C4-2B (cell line): Measurements from ENCODE around the gene MTMR8.

ENCODE experiments used
- CTCF ChIP-seq: fragments of 450-650 bp; conservative IDR thresholded peaks from 2 replicates; pipeline ENCODE4 v1.5.1; 2017; ENCODE audit warnings: mild to moderate bottlenecking
- ZFX ChIP-seq: fragments of 450-650 bp; IDR thresholded peaks from 2 replicates; pipeline ENCODE4 v1.6.1; 2017

- no peak for TF ChIP-seq CTCF
- TF ChIP-seq ZFX = no peak
Measured at GRCh38 chrX:64265265-64265664, 130.0 kb downstream of the MTMR8 start.
